Pancreas (tissue), 10 donors: ENCODE data around the gene RNASEH2A. TPM values are rescaled to one million over a fixed set of nuclear protein-coding genes. Genes with fewer than 3 reads are reported as not detected.

Source experiments
- ATAC-seq, 4 donors: fragments of 200-7000 bp; cut with Tn5 transposase; one replicate each; pipeline versions ENCODE4 v1.8.0 to v1.9.1; 2020; ENCODE audit warnings: mild to moderate bottlenecking in 4 of 4, moderate library complexity in 4 of 4
- DNase-seq, 6 donors: peaks; one replicate each; pipeline ENCODE4 v3.0.0-alpha.2; 2020
- FAIRE-seq: peaks from 2 replicates; lab custom pipeline; 2012; peaks lifted over from hg19 to GRCh38; lab: Jason Lieb, UNC
- H3K27ac ChIP-seq, 4 donors: fragments of 200-600 bp; sonication (generic); 1 replicate in 3 of 4; 2 replicates in 1 of 4; pipeline versions ENCODE4 v1.5.0 to v1.8.0; 2020
- H3K27me3 ChIP-seq, 4 donors: fragments of 200-600 bp; one replicate each; pipeline ENCODE4 v1.8.0; 2021
- H3K36me3 ChIP-seq, 3 donors: fragments of 200-600 bp; sonication (generic) in 1 of 3; one replicate each; pipeline versions ENCODE4 v1.5.0 to v1.8.0; 2020 to 2021
- H3K4me1 ChIP-seq, 3 donors: fragments of 200-600 bp; one replicate each; pipeline ENCODE4 v1.8.0; 2021
- H3K4me3 ChIP-seq, 4 donors: fragments of 200-600 bp; sonication (generic) in 2 of 4; one replicate each; pipeline versions ENCODE4 v1.5.0 to v1.8.0; 2020 to 2021
- H3K9me3 ChIP-seq, 4 donors: fragments of 200-600 bp; one replicate each; pipeline ENCODE4 v1.8.0; 2021
- CTCF ChIP-seq, 4 donors: fragments of 200-600 bp; sonication (generic) in 3 of 4; IDR thresholded peaks; one replicate each; pipeline versions ENCODE4 v1.5.0 to v1.8.0; 2021; ENCODE audit warnings: antibody characterized with exemption in 4 of 4
- WGBS, 2 donors: extraction: QIAGEN DNeasy Blood & Tissue Kit; methylation state at CpG; one replicate each; pipeline ENCODE4 v1.1.7; 2013; 5-methylcytosine and 5-hydroxymethylcytosine counted together
- intact Hi-C, 3 donors: fragments of 100-400 bp; cut with DNase I; formaldehyde crosslinking; loops; one replicate each; pipeline versions ENCODE4 v1.11.1 to v1.14.2; 2022
- polyA plus RNA-seq, 2 donors: library from polyadenylated mRNA; stranded (reverse); fragments of 200-250 nt; gene quantifications; one replicate each; pipeline ENCODE4 v1.2.3, GENCODE V29; 2013
- total RNA-seq, 6 donors: library from RNA; stranded (reverse); fragmentation: NEBNext Ultra II Directional in 4 of 6; extraction: Animal tissue kit (Norgen Biotek cat#: 25700) in 4 of 6; gene quantifications; one replicate each; pipeline versions ENCODE4 v1.2.1 to v1.2.4, GENCODE V29; 2021 to 2023
- donor health status: healthy with polysubstance abuse.
- donor health status: DM: no; HTN: no; CAD: no; lungs with moderate emphysema.
- donor health status: DM: no; HTN: no; CAD: no.
- donor health status: control.
- donor health status: control.
- donor health status: Bipolar disorder and iron deficiency.
- donor health status: DM: yes; HTN: yes; CAD: no.
- donor health status: DM: no; HTN: no; CAD: no.
- donor health status: DM: no; HTN: no; CAD: no.
- donor health status: DM: yes; HTN: yes; CAD: no.

Gene RNASEH2A
- total and polyA plus RNA-seq, 8 donors: 1.7 to 6.0 (median 3.6) TPM

DNA sequence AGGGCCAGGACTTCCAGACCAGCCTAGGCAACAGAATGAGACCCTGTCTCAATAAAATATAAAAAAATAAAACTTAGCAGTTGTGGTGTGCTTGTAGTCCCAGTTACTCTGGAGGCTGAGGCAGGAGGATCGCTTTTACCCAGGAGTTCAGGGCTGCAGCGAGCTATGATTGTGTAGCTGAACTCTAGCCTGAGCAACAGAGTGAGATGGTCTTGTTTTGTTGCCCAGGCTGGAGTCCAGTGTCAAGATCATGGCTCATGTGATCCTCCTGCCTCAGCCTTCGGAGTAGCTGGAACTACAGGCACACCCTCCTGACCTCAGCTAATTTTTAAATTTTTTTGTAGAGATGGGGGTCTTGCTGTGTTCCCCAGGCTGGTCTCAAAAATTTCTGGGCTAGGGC is 19.4 kb upstream of the RNASEH2A start:
- FAIRE-seq (no peak), DNase-seq (no peak), ATAC-seq (no peak)
- no peak for TF ChIP-seq CTCF (IDR thresholded peaks at IDR 0.05)
- Histone ChIP-seq H3K36me3 (no peaks in the 10 kb centered on the region), H3K4me1 (peaks cover 16 to 52% (median 31%) of the 10 kb centered on the region in 3 donors), H3K27me3 (no peaks in the 10 kb centered on the region), H3K27ac (peak overlapping the region; percentile 74 to 99 (median 85)), H3K9me3 (no peaks in the 10 kb centered on the region), H3K4me3 (no peak overlapping the region)
- intact Hi-C loops: no loop called here
- 92 to 95% methylated on average over 3 of the region's 3 CpGs for WGBS, 2 donors

DNA sequence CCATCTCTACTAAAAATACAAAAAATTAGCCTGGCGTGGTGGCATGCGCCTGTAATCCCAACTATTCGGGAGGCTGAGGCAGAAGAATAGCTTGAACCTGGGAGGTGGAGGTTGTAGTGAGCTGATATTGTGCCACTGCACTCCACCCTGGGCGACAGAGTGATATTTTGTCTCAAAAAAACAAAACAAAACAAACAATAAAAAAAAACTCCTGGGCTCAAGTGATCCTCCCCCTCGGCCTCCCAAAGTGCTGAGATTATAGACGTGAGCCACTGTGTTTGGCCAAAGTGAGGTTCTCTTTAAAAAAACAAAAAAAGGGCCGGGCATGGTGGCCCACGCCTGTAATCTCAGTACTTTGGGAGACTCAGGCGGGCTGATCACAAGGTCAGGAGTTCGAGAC is 18.9 kb upstream of the RNASEH2A start:
- Histone ChIP-seq H3K36me3 (no peaks in the 10 kb centered on the region), H3K4me3 (no peak overlapping the region), H3K27ac (peak overlapping the region in 2 of 4 donors; percentile 95 to 99), H3K4me1 (peaks cover 16 to 52% (median 31%) of the 10 kb centered on the region in 3 donors), H3K27me3 (no peaks in the 10 kb centered on the region), H3K9me3 (no peaks in the 10 kb centered on the region)
- no peak for ATAC-seq
- FAIRE-seq: no peak
- TF ChIP-seq CTCF (IDR thresholded peaks at IDR 0.05): no peak
- intact Hi-C loops: no loop called here
- DNase-seq: no peak
- WGBS, 2 donors: 78% methylated on average over 10 of the region's 10 CpGs

- 53 to 56% methylated on average over 4 of the region's 4 CpGs for WGBS, 2 donors
- no peaks in the 10 kb centered on the region for H3K27me3 ChIP-seq
- H3K27ac ChIP-seq: peak overlapping the region; percentile 95 to 100 (median 99)
- no peaks in the 10 kb centered on the region for H3K36me3 ChIP-seq
- no peak for ATAC-seq
- H3K9me3 ChIP-seq: no peaks in the 10 kb centered on the region
- DNase-seq: peak in 1 of 6 donors; percentile 22
- FAIRE-seq: no peak
- H3K4me1 ChIP-seq: peaks cover 16 to 49% (median 27%) of the 10 kb centered on the region in 3 donors
- TF ChIP-seq CTCF (IDR thresholded peaks at IDR 0.05): no peak
- peak overlapping the region in 1 of 4 donors; percentile 81 for H3K4me3 ChIP-seq
- intact Hi-C loops: no loop called here
These were observed 18.2 kb upstream of the RNASEH2A start for GRCh38 chr19:12788042-12788681.

GRCh38 chr19:12788682-12789097 is 17.7 kb upstream of the RNASEH2A start:
- ATAC-seq (no peak), DNase-seq (peak; percentile 75 to 91 (median 87)), FAIRE-seq (no peak)
- 4% methylated on average over 11 to 12 of the region's 12 CpGs for WGBS, 2 donors
- intact Hi-C loops: no loop called here
- TF ChIP-seq CTCF (IDR thresholded peaks at IDR 0.05): no peak
- peak overlapping the region; percentile 95 to 100 (median 99) for H3K27ac ChIP-seq
- H3K27me3 ChIP-seq: no peaks in the 10 kb centered on the region
- H3K4me1 ChIP-seq: peaks cover 16 to 44% (median 21%) of the 10 kb centered on the region in 3 donors
- H3K9me3 ChIP-seq: no peaks in the 10 kb centered on the region
- peak overlapping the region in 2 of 4 donors; percentile 70 to 81 for H3K4me3 ChIP-seq
- no peaks in the 10 kb centered on the region for H3K36me3 ChIP-seq
